Trophoblast cell (in vitro differentiated cells and primary cell): ENCODE measurements around the gene TPK1.

Source experiments
- DNase-seq, 2 donors: peaks; one replicate each; pipeline ENCODE4 v3.0.0-alpha.2; 2016
- H2AFZ ChIP-seq: 2 replicates; pipeline ENCODE4 v1.6.1; 2013; ENCODE audit warnings: low read length, moderate library complexity, mild to moderate bottlenecking; ENCODE audit not compliant: insufficient read depth, poor library complexity
- H2AK5ac ChIP-seq: 2 replicates; pipeline ENCODE4 v1.6.1; 2013; ENCODE audit warnings: mild to moderate bottlenecking, low read length
- H2BK120ac ChIP-seq: 2 replicates; pipeline ENCODE4 v1.6.1; 2013; ENCODE audit warnings: low read length, mild to moderate bottlenecking, moderate library complexity; ENCODE audit not compliant: insufficient read depth, poor library complexity
- H2BK12ac ChIP-seq: 2 replicates; pipeline ENCODE4 v1.6.1; 2013; ENCODE audit warnings: mild to moderate bottlenecking, low read length, moderate library complexity
- H2BK5ac ChIP-seq: 2 replicates; pipeline ENCODE4 v1.6.1; 2013; ENCODE audit warnings: low read length, low read depth, moderate library complexity, mild to moderate bottlenecking; ENCODE audit not compliant: poor library complexity
- H3K14ac ChIP-seq: 2 replicates; pipeline ENCODE4 v1.6.1; 2013; ENCODE audit warnings: mild to moderate bottlenecking, low read length
- H3K18ac ChIP-seq: 2 replicates; pipeline ENCODE4 v1.6.1; 2013; ENCODE audit warnings: mild to moderate bottlenecking, low read length
- H3K23ac ChIP-seq: 2 replicates; pipeline ENCODE4 v1.6.1; 2013; ENCODE audit warnings: low read length
- H3K27ac ChIP-seq: 2 replicates; pipeline ENCODE4 v1.5.1; 2013; ENCODE audit warnings: low read depth, mild to moderate bottlenecking, inconsistent platforms, low read length, moderate library complexity
- H3K27me3 ChIP-seq: 2 replicates; pipeline ENCODE4 v1.6.1; 2013; ENCODE audit warnings: inconsistent platforms, mild to moderate bottlenecking, low read length, moderate library complexity; ENCODE audit not compliant: insufficient read depth
- H3K36me3 ChIP-seq, 2 experiments: 1 replicate in 1 of 2; 2 replicates in 1 of 2; pipeline ENCODE4 v1.6.1; 2013; ENCODE audit warnings: low read length in 2 of 2, mild to moderate bottlenecking in 2 of 2, moderate library complexity in 1 of 2; ENCODE audit not compliant: insufficient read depth in 2 of 2, control insufficient read depth in 1 of 2
- H3K4ac ChIP-seq: 2 replicates; pipeline ENCODE4 v1.6.1; 2013; ENCODE audit warnings: low read depth, mild to moderate bottlenecking, low read length, moderate library complexity
- H3K4me1 ChIP-seq, 2 experiments: 1 replicate in 1 of 2; 2 replicates in 1 of 2; pipeline ENCODE4 v1.6.1; 2013; ENCODE audit warnings: low read length in 2 of 2, mild to moderate bottlenecking in 2 of 2, moderate library complexity in 1 of 2; ENCODE audit not compliant: insufficient read depth in 2 of 2, control insufficient read depth in 1 of 2
- H3K4me2 ChIP-seq: 2 replicates; pipeline ENCODE4 v1.6.1; 2013; ENCODE audit warnings: inconsistent platforms, mild to moderate bottlenecking, low read length, moderate library complexity
- H3K4me3 ChIP-seq: 2 replicates; pipeline ENCODE4 v1.5.1; 2013; ENCODE audit warnings: mild to moderate bottlenecking, low read depth, low read length, inconsistent platforms
- H3K79me1 ChIP-seq: one replicate; pipeline ENCODE4 v1.6.1; 2013; ENCODE audit warnings: low read length
- H3K79me2 ChIP-seq: 2 replicates; pipeline ENCODE4 v1.6.1; 2013; ENCODE audit warnings: low read length, mild to moderate bottlenecking; ENCODE audit not compliant: control insufficient read depth, insufficient read depth, poor library complexity
- H3K9ac ChIP-seq: 2 replicates; pipeline ENCODE4 v1.6.1; 2013; ENCODE audit warnings: mild to moderate bottlenecking, low read length
- H3K9me3 ChIP-seq: 2 replicates; pipeline ENCODE4 v1.6.1; 2013; ENCODE audit warnings: low read depth, mild to moderate bottlenecking, control low read depth, inconsistent platforms, low read length; ENCODE audit not compliant: insufficient read depth
- H4K12ac ChIP-seq: 2 replicates; pipeline ENCODE4 v1.6.1; 2013; ENCODE audit warnings: low read depth, mild to moderate bottlenecking, low read length, moderate library complexity
- H4K8ac ChIP-seq: 2 replicates; pipeline ENCODE4 v1.6.1; 2013; ENCODE audit warnings: low read depth, mild to moderate bottlenecking, low read length, moderate library complexity
- H4K91ac ChIP-seq: one replicate; pipeline ENCODE4 v1.6.1; 2013; ENCODE audit warnings: low read depth, mild to moderate bottlenecking, low read length, moderate library complexity
- WGBS: extraction: QIAGEN DNeasy Blood & Tissue Kit; methylation state at CpG from one replicate; pipeline ENCODE4 v1.1.7; 2013; ENCODE audit warnings: missing lambda C conversion rate; ENCODE audit not compliant: insufficient read length, insufficient coverage; ENCODE audit errors: extremely low coverage; 5-methylcytosine and 5-hydroxymethylcytosine counted together

Gene TPK1

DNA sequence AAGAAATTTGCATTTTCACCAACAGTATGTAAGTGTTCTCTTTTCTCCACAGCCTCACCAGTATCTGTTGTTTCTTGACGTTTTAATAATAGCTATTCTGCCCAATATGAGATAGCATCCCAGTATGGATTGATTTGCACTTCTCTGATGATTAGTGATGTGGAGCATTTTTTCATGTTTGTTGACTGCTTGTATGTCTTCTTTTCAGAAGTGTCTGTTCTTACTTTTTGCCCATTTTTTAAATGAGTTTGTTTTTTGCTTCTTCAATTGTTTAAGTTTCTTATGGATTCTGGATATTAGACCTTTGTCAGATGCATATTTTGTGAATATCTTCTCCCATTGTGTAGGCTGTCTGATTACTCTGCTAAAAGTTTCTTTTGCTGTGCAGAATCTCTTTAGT lies 12.2 kb upstream of the TPK1 start:
- no peak overlapping the region for H3K4me2 ChIP-seq
- H3K9ac ChIP-seq: no peak overlapping the region
- no peak overlapping the region for H4K12ac ChIP-seq
- no peak overlapping the region for H3K23ac ChIP-seq
- no peak overlapping the region for H4K8ac ChIP-seq
- no peaks in the 10 kb centered on the region for H3K9me3 ChIP-seq
- no peak overlapping the region for H4K91ac ChIP-seq
- H3K27me3 ChIP-seq: no peaks in the 10 kb centered on the region
- H3K4me1 ChIP-seq: no peaks in the 10 kb centered on the region
- no peak overlapping the region for H2BK12ac ChIP-seq
- no peak overlapping the region for H3K18ac ChIP-seq
- DNase-seq: no peak
- no peak overlapping the region for H3K27ac ChIP-seq
- H3K79me2 ChIP-seq: no peaks in the 10 kb centered on the region
- H2BK5ac ChIP-seq: no peak overlapping the region
- H3K4me3 ChIP-seq: no peak overlapping the region
- H3K36me3 ChIP-seq: no peaks in the 10 kb centered on the region
- no CpG with 5 or more reads among the region's 1 CpG for WGBS
- no peak overlapping the region for H2BK120ac ChIP-seq
- no peaks in the 10 kb centered on the region for H3K79me1 ChIP-seq
- H2AFZ ChIP-seq: no peak overlapping the region
- no peak overlapping the region for H2AK5ac ChIP-seq
- H3K4ac ChIP-seq: no peak overlapping the region
- H3K14ac ChIP-seq: no peak overlapping the region

- Histone ChIP-seq H3K9me3 (no peaks in the 10 kb centered on the region), H3K14ac (no peak overlapping the region), H2AFZ (no peak overlapping the region), H2BK120ac (no peak overlapping the region), H3K18ac (no peak overlapping the region), H3K27ac (peak overlapping the region; percentile 11), H3K4me1 (no peaks in the 10 kb centered on the region), H3K27me3 (no peaks in the 10 kb centered on the region), H3K36me3 (no peaks in the 10 kb centered on the region), H2BK12ac (no peak overlapping the region), H3K4me3 (no peak overlapping the region), H3K9ac (no peak overlapping the region), H3K79me2 (no peaks in the 10 kb centered on the region), H3K23ac (no peak overlapping the region), H3K4me2 (no peak overlapping the region), H3K79me1 (no peaks in the 10 kb centered on the region), H4K8ac (peak overlapping the region; percentile 39), H4K91ac (no peak overlapping the region), H3K4ac (no peak overlapping the region), H2AK5ac (no peak overlapping the region), H4K12ac (no peak overlapping the region), H2BK5ac (no peak overlapping the region)
- DNase-seq: peak; percentile 27 to 63
- WGBS: no CpG with 5 or more reads among the region's 6 CpGs
These were observed 6.6 kb upstream of the TPK1 start for GRCh38 chr7:144842377-144842851.

DNA sequence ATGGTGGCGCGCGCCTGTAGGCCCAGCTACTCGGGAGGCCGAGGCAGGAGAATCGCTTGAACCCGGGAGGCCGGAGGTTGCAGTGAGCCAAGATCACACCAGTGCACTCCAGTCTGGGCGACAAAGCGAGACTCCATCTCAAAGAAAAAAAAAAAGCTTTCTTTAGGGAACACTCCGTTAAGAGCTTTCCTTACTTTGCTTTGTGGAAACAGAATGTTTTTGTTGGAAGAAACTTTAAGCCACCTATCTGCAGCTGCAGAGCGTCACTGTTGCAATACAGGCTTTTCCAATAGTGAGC lies 641 bp upstream of the TPK1 start:
- no peaks in the 10 kb centered on the region for H3K4me1 ChIP-seq
- H3K27me3 ChIP-seq: no peaks in the 10 kb centered on the region
- no peak overlapping the region for H3K4ac ChIP-seq
- peak overlapping the region; percentile 97 for H4K8ac ChIP-seq
- H2BK5ac ChIP-seq: no peak overlapping the region
- no peak overlapping the region for H3K9ac ChIP-seq
- H3K79me1 ChIP-seq: peaks cover 4% of the 10 kb centered on the region
- no peak overlapping the region for H2AFZ ChIP-seq
- H2BK120ac ChIP-seq: no peak overlapping the region
- H3K4me3 ChIP-seq: no peak overlapping the region
- H3K4me2 ChIP-seq: no peak overlapping the region
- H3K18ac ChIP-seq: no peak overlapping the region
- H2AK5ac ChIP-seq: no peak overlapping the region
- no peaks in the 10 kb centered on the region for H3K9me3 ChIP-seq
- no peak for DNase-seq
- no peaks in the 10 kb centered on the region for H3K36me3 ChIP-seq
- H3K23ac ChIP-seq: no peak overlapping the region
- no peak overlapping the region for H3K14ac ChIP-seq
- no CpG with 5 or more reads among the region's 12 CpGs for WGBS
- peak overlapping the region; percentile 53 for H4K91ac ChIP-seq
- H3K79me2 ChIP-seq: peaks cover 1% of the 10 kb centered on the region
- no peak overlapping the region for H4K12ac ChIP-seq
- H2BK12ac ChIP-seq: no peak overlapping the region
- H3K27ac ChIP-seq: no peak overlapping the region

DNA sequence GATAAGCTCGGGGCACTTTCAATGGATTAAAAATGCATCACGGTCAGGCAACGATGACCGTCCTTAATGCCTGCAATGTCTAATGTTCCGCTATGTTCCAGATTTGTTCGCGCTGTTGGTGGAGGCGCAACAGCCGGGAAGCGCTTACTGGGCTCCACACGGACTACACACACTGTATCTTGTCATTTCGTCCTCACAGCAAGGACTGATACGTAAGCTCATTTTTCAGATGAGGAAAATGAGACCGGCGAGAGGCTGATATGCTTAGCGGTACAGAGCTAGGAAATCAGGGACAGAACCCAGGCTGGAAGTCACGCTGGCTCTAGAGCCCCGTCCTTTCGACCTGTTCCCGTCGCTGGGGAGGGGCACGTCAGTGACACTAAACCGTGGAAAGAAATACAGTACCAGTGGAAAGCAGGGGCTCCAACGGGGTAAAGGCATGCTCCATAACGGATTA lies 670 bp downstream of the TPK1 start:
- Histone ChIP-seq H4K8ac (peak overlapping the region; percentile 55), H3K4ac (no peak overlapping the region), H3K79me2 (peaks cover 1% of the 10 kb centered on the region), H3K4me3 (peak overlapping the region; percentile 77), H3K27ac (no peak overlapping the region), H4K12ac (no peak overlapping the region), H3K36me3 (no peaks in the 10 kb centered on the region), H3K79me1 (peaks cover 4% of the 10 kb centered on the region), H3K27me3 (no peaks in the 10 kb centered on the region), H3K4me1 (no peaks in the 10 kb centered on the region), H3K9ac (peak overlapping the region; percentile 2), H2AK5ac (no peak overlapping the region), H3K9me3 (no peaks in the 10 kb centered on the region), H2AFZ (peak overlapping the region; percentile 38), H4K91ac (no peak overlapping the region), H2BK5ac (no peak overlapping the region), H3K18ac (no peak overlapping the region), H2BK12ac (no peak overlapping the region), H3K4me2 (peak overlapping the region; percentile 69), H3K14ac (no peak overlapping the region), H3K23ac (no peak overlapping the region), H2BK120ac (no peak overlapping the region)
- no CpG with 5 or more reads among the region's 25 CpGs for WGBS
- peak; percentile 35 to 57 for DNase-seq
